Lung (tissue), 12 donors: ENCODE results near the gene TACC3. TPM values are rescaled to one million over a fixed set of nuclear protein-coding genes. Genes with fewer than 3 reads are reported as not detected.

Experiments used
- ATAC-seq: fragments of 200-7000 bp; cut with Tn5 transposase; one replicate; pipeline ENCODE4 v1.9.1; 2020; ENCODE audit warnings: moderate number of reproducible peaks; ENCODE audit not compliant: insufficient read depth, low FRiP score
- DNase-seq, 3 donors: peaks; one replicate each; pipeline ENCODE4 v3.0.0-alpha.2; 2013 to 2017
- H3K27ac ChIP-seq, 2 donors: one replicate each; pipeline ENCODE4 v1.5.1; 2013; ENCODE audit warnings: mild to moderate bottlenecking in 2 of 2, moderate library complexity in 2 of 2, control low read depth in 1 of 2, inconsistent platforms in 1 of 2, low read depth in 1 of 2, low read length in 1 of 2
- H3K27me3 ChIP-seq, 3 donors: one replicate each; pipeline ENCODE4 v1.5.1; 2013; ENCODE audit warnings: low read length in 2 of 3; ENCODE audit not compliant: control insufficient read depth in 3 of 3, insufficient read depth in 3 of 3
- H3K36me3 ChIP-seq, 4 donors: one replicate each; pipeline ENCODE4 v1.5.1; 2013; ENCODE audit warnings: low read length in 4 of 4, mild to moderate bottlenecking in 1 of 4, moderate library complexity in 1 of 4; ENCODE audit not compliant: control insufficient read depth in 4 of 4, insufficient read depth in 4 of 4
- H3K4me1 ChIP-seq, 5 donors: one replicate each; pipeline ENCODE4 v1.5.1; 2013; ENCODE audit warnings: low read length in 5 of 5, mild to moderate bottlenecking in 2 of 5, moderate library complexity in 1 of 5; ENCODE audit not compliant: control insufficient read depth in 5 of 5, insufficient read depth in 5 of 5
- H3K4me3 ChIP-seq: one replicate; pipeline ENCODE4 v1.5.1; 2013; ENCODE audit warnings: mild to moderate bottlenecking, control low read depth, moderate library complexity
- H3K9ac ChIP-seq, 2 donors: one replicate each; pipeline ENCODE4 v1.5.1; 2013; ENCODE audit warnings: low read length in 2 of 2, control low read depth in 1 of 2; ENCODE audit not compliant: insufficient read depth in 1 of 2
- H3K9me3 ChIP-seq, 4 donors: one replicate each; pipeline ENCODE4 v1.5.1; 2013; ENCODE audit warnings: low read length in 3 of 4, mild to moderate bottlenecking in 1 of 4, moderate library complexity in 1 of 4; ENCODE audit not compliant: control insufficient read depth in 4 of 4, insufficient read depth in 3 of 4
- CTCF ChIP-seq: IDR thresholded peaks from 2 replicates; pipeline ENCODE4 v1.5.1; 2012; ENCODE audit warnings: mild to moderate bottlenecking; ENCODE audit errors: control extremely low read depth, extremely low read depth
- WGBS, 2 donors: extraction: QIAGEN DNeasy Blood & Tissue Kit; methylation state at CpG; one replicate each; pipeline ENCODE4 v1.1.7; 2013; 5-methylcytosine and 5-hydroxymethylcytosine counted together
- polyA plus RNA-seq, 2 donors: library from polyadenylated mRNA; stranded (reverse); fragments of 200-250 nt; gene quantifications; one replicate each; pipeline ENCODE4 v1.2.1, GENCODE V29; 2013
- total RNA-seq, 2 donors: library from RNA; depleted of rRNA in 1 of 2; stranded (reverse); fragments of >200 nt in 1 of 2; gene quantifications; one replicate each; pipeline ENCODE4 v1.2.1, GENCODE V29; 2014 to 2021
- donor health status: control.
- donor health status: control.
- donor health status: Bipolar disorder and iron deficiency.
- donor health status: healthy.
- donor health status: DM: yes; HTN: yes; CAD: no.

Gene TACC3
- total and polyA plus RNA-seq, 4 donors = 13.8 to 22.1 (median 18.5) TPM

GRCh38 chr4:1725521-1725920 lies 4.2 kb downstream of the TACC3 start:
- H3K4me1 ChIP-seq = peaks cover 0 to 25% (median 4%) of the 10 kb centered on the region in 5 donors

GRCh38 chr4:1726146-1726934 lies 5.0 kb downstream of the TACC3 start:
- no peak overlapping the region for H3K9ac ChIP-seq
- H3K27ac ChIP-seq = peak overlapping the region; percentile 18 to 79

More at GRCh38 chr4:1725521-1725920, 4.2 kb downstream of the TACC3 start:
- H3K36me3 ChIP-seq = peaks cover 0 to 17% (median 1%) of the 10 kb centered on the region in 4 donors
- ATAC-seq (no peak), DNase-seq (no peak)
- H3K27ac ChIP-seq = no peak overlapping the region
- TF ChIP-seq CTCF = no peak
- no peak overlapping the region for H3K9ac ChIP-seq
- no peaks in the 10 kb centered on the region for H3K27me3 ChIP-seq
- no peak overlapping the region for H3K4me3 ChIP-seq
- H3K9me3 ChIP-seq = no peaks in the 10 kb centered on the region
- whole genome bisulfite sequencing, 2 donors = 94 to 96% methylated on average over 10 of the region's 10 CpGs

GRCh38 chr4:1727117-1728031 lies 6.1 kb downstream of the TACC3 start:
- H3K27ac ChIP-seq = peak overlapping the region; percentile 57 to 84
- no peak overlapping the region for H3K9ac ChIP-seq
- TF ChIP-seq CTCF = no peak
- H3K9me3 ChIP-seq = no peaks in the 10 kb centered on the region
- H3K4me3 ChIP-seq = no peak overlapping the region
- ATAC-seq (peak; percentile 34), DNase-seq (peak in 1 of 3 donors; percentile 41)
- 22 to 44% methylated on average over 18 of the region's 18 CpGs for WGBS, 2 donors
- H3K27me3 ChIP-seq = no peaks in the 10 kb centered on the region
- H3K36me3 ChIP-seq = peaks cover 2 to 23% (median 5%) of the 10 kb centered on the region in 4 donors
- H3K4me1 ChIP-seq = peaks cover 0 to 21% (median 3%) of the 10 kb centered on the region in 5 donors

More at GRCh38 chr4:1726146-1726934, 5.0 kb downstream of the TACC3 start:
- WGBS, 2 donors = 49 to 53% methylated on average over 17 of the region's 17 CpGs
- ATAC-seq (no peak), DNase-seq (peak; percentile 84 to 88 (median 88))
- H3K4me1 ChIP-seq = peaks cover 0 to 25% (median 4%) of the 10 kb centered on the region in 5 donors
- no peak overlapping the region for H3K4me3 ChIP-seq
- H3K27me3 ChIP-seq = no peaks in the 10 kb centered on the region
- no peaks in the 10 kb centered on the region for H3K9me3 ChIP-seq
- H3K36me3 ChIP-seq = peaks cover 0 to 21% (median 4%) of the 10 kb centered on the region in 4 donors
- TF ChIP-seq CTCF = peak; percentile 93
